ENCODE measurements around the gene IZUMO3.
"Not testable (repeated sequence)": the region's sequence is repeated elsewhere in the genome, so short reads cannot be mapped to it uniquely, and the experiment has no call there.

IZUMO3 gene

DNA sequence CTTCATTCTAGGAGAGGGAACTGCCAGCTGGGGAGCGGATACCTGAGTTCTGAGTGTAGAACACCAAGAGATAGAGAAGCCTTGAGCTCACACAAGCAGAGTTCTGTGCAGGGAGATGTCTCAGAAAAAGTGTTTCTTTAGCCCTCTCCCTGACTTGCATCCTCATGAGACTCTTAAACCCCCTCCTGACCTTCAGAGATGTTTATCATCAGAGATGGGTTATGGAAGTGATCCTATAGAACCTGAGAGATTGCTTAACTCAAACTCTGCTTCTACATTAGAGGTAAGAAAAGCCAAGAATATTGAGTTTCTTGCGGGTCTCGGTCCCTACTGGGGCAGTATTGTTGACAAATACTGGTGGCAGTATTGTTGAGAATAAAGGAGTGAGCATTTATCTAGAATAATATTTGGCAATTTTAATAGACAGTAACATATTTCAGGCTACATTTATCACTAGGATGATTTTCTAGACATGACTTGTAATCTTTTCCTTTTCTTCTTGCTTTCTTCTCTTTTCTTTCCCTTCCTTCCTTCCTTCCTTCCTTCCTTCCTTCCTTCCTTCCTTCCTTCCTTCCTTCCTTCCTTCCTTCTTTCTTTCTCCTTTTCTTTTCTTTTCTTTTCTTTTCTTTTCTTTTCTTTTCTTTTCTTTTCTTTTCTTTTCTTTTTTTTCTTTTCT, at the start of gene IZUMO3:
IZUMO3 (minus strand) TSS at position 51 of the 676 bp plus-strand sequence. CDS start 248 bp downstream, outside the sequence.
- no peak for DNase-seq

DNA sequence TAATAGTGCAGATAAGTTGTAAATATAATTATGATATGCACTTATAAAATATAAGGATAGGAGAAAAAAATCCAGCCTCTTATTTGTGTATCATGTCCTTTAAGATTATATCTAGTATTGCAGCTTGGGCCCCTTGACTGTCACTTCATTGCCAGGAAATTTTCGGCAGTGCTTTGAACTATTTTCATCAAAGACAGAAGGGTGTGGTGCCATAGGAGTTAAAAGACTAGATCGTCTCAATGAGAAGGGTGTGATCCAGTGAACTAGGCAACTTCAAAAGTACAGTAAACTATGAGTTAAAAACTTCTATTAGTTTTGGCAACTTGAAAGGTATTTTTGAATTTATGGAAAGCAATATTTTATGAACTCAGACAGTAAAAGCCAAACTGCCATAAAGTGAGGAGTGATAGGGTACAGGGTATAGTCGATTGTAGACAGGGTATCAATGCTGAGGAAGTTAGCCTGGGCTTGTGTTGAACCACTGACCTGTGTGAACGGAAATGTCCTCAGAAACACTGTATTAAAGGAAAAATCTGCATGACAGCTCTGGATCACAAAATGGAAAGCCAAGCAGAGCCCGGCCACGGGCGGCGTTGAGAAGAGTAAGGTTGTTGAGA, 48.6 kb upstream of the IZUMO3 start:
- no peak for DNase-seq

DNA sequence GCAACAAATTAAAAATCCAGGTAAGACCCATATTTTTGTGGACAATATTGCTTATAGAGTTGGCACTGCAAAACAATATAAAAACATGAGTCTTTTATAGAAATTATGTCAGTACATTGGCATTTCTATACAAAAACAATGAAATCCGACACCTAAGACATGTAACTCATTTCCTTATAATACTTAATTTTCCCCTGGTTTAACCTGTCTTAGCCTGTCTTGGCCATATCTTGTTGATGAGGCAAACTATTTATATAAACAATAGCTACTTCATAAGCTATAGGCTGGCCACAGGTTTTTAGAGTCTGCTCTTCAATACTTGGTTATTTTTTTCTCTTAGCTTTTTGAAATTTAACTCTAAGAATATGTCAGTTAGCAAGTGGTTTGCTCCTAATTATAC, 44.7 kb upstream of the IZUMO3 start:
- DNase-seq = no peak

DNA sequence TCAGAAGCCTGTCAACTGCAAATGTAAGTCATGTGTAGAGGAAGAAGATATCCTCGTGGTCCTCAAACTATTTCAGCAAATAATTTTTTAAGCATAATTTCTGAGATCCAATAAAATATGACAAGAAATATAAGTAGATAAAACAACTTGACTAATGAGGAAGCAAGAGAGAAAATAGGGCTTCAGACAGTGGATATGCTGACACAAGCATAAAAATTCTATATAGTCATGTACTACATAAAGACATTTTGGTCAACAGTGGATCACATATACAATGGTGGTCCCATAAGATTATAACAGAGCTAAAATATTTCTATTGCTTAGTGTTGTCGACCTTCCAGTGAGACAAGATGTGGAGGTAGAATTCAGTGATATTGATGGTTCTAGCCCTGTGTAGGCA, 42.2 kb upstream of the IZUMO3 start:
- DNase-seq = no peak

GRCh38 chr9:24582146-24583126, 36.7 kb upstream of the IZUMO3 start:
- DNase-seq = no peak

- not testable (repeated sequence) for DNase-seq
These were observed 34.3 kb upstream of the IZUMO3 start for GRCh38 chr9:24580005-24580404.

DNA sequence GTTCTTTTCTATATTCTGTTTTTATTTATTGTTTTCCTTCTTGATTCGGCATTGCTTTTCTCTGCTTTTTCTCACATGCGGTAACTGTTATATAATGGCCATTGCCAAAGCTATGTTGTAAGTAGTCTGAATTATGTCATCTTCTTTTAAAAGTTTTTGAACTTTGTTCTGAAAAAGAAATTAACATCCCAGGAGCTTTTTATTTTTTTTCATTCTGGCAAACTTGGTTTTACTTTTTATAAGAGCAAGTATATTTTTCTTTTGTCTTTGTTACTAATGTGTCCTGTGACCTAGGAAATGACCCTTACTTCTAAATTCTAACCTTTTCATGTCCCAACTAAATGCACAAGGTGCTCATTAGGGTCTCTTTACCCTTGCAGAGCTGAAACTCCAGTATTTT, 26.7 kb upstream of the IZUMO3 start:
- no peak for DNase-seq

- no peak for DNase-seq
These were observed 16.3 kb upstream of the IZUMO3 start for GRCh38 chr9:24561957-24562356.

DNA sequence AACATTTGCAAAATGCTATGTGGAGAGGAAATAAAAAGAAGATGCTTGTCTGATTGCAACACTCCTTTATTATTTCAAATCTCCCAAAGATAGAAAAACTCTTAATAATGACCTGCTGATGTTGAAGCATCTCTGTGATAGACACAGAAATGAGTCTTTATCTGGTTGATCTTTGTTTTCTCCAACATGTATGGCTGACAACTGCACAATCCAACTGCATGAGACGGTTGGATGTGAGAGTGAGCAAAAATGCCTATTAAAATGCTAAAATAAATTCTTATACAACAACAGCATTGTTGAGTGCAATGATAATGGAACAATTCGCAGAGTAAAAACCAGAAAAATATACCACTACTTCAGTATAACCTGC, 7.5 kb upstream of the IZUMO3 start:
- DNase-seq = no peak

DNA sequence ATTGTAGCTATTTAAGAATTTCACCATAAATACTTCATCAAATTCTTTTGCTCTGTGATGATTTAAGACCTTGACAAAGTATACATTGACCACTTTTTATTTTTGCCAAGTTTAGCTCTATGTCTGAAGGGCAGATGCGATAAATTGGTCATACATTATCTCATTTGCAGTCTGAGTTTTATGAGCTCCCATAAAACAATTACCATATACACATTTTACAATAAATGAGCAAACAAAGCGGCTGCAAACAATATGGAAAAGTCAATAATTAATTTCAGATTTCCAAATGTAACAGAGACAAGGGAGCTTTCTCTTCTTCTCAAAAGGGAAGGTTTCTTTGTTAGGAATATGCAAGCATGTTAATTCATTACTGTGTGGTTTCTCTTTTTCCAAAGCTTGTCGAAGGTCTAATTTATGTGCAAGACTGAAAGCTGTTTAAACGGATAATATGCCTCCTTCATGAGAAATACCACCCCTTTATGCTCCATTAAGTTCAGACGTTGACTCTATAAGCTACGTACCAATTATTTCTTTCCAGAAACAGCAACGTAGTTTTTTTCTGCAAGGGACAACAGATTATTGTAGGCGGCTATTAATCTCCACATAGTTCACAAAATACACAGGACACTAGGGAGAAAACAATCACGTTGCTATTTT, 7.0 kb upstream of the IZUMO3 start:
- no peak for DNase-seq

GRCh38 chr9:24545285-24545684, 412 bp downstream of the IZUMO3 start:
- no peak for DNase-seq

GRCh38 chr9:24518545-24518944, 27.2 kb downstream of the IZUMO3 start:
- no peak for DNase-seq

DNA sequence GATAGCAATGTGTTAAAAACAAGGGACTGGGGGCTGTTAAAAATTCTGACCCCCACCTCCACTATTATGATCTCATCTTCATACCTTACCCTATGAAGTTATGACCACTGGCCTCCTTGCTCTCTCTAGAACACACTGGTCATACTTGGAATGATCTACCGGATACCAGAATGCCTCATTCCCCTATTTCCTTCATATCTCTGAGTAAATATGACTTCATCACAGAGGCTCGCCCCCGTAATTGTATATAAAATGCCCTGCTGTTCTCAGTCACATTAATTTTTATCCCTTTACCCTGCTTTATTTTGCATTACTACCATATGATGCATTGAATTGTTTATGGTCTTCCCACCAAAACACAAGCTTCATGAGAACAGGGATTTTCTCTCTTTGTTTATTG, 29.2 kb downstream of the IZUMO3 start:
- no peak for DNase-seq

GRCh38 chr9:24509850-24510249, 35.8 kb downstream of the IZUMO3 start:
- DNase-seq = no peak

GRCh38 chr9:24504521-24504920, 41.2 kb downstream of the IZUMO3 start:
- DNase-seq = no peak

DNA sequence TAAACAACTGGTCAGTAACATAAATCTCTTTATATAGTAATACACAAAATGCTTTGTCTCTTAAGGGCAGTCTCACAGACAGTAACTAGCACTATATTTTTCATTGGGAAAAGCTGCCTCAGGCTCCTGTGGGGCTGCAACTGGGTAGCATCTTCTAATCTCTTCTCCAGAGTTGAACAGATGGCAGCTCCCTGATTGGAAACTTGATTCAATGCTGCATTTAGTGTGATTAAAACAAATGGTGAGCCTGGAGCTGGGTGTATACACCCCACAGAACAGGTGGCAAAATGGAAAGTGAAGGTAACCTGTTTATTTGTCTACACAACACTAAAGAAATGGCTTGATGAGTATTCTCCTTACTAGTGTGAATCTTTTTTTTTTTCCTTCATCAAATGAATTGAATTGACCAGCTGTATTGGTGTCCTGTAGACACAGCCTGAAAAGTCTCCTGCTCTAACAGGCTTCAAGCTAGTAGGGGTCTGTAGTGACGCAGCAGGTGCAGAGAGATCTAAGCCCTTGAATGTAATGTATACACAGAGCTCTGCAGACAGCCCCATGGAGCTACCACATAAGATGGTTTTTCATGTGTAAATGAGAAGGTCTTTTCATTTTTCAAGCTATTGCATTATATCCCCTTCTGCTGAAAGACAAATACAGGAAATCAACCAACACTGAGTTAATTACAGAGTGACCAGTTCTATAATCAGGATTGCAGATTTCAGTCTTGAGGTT, 43.3 kb downstream of the IZUMO3 start:
- DNase-seq = no peak

GRCh38 chr9:24500761-24501160, 44.9 kb downstream of the IZUMO3 start:
- DNase-seq = no peak

DNA sequence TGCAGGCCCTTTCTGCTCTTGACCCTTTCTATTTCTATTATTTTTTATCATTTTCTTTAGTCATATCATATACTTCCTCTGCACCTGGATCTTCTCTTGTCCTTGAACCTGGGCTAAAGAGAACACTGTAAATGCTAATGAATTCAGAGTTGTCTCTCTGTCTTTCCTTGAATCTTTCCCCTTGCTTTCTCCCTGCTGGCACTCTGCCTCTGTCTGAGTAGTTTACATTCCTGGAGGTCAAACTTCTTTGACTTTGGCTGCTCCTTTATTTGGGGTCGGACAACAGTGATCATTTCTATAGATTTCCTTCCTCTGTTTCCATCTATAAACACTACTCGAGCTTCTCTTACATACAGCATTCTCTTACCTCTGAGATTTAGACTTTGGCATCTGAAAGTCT, 47.1 kb downstream of the IZUMO3 start:
- DNase-seq = no peak

DNA sequence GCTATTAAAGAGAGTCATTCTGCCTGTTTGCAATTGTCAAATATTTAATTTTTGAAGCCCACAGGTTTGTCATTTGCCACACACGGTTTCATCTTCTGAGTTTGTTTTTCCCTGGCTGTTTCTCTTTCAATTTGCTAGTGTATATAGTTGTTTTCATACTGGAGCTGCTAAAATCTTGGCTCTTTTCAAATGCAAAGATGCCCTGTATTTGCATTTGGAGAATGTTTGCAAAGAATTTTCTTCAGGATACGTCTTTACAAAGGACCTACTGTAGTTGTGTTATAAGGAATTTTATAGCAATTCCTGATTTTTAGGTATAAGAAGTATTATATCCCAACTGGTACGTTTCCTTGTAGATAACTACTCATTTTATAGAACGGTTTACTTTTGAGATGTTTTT, 48.0 kb downstream of the IZUMO3 start:
- DNase-seq = no peak

All from MV-4-11 (cell line).